GM18526 (cell line): Measurements from ENCODE around the gene TJP3.

Source experiments
- POLR2A ChIP-seq: IDR thresholded peaks from 3 replicates; pipeline ENCODE4 v1.6.1; 2011; ENCODE audit not compliant: insufficient read length; ENCODE audit errors: extremely low read depth

TJP3 gene

DNA sequence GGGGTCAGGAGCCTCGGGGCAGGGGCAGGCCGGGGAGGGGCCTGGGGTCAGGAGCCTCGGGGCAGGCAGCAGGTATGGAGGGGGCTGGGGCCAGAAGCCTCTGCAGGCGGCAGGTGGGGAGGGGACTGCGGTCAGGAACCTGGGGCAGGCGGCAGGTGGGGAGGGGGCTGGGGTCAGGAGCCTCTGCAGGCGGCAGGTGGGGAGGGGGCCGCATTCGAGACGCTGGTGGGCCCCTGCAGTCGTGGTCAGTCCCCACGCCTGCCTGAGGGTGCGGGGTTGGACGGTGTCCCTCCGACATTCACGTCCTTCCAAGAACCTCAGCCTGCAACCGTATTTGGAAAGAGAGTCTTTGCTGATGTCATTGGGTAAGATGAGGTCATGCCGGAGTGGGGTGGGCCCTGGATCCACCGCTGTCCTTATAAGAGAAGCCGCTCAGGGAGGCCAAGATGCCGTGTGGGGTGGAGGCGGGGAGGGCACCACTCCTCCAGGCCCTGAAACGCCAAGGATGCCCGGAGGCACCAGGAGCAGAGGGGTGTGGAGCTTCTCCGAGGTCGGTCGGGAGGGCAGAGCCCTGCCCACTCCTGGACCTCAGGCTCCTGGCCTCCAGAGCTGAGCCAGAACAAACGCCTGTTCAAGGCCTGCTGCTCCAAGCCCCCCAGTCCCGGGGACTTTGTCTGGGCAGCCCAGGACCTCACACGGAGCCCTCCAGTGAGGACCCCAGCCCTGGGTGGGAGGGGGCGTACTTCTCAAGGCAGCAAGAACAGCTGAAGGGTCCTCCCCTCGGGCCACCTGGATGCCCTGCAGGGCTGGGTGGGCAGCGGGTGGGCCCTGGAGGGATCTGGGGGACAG, 38.0 kb upstream of the TJP3 start:
- no peak for TF ChIP-seq POLR2A

- TF ChIP-seq POLR2A = no peak
Measured at GRCh38 chr19:3670796-3671679, 37.1 kb upstream of the TJP3 start.

- TF ChIP-seq POLR2A = no peak
Measured at GRCh38 chr19:3671680-3672574, 36.3 kb upstream of the TJP3 start.

- no peak for TF ChIP-seq POLR2A
Measured at GRCh38 chr19:3672575-3672948, 35.6 kb upstream of the TJP3 start.

- no peak for TF ChIP-seq POLR2A
Measured at GRCh38 chr19:3672993-3673392, 35.2 kb upstream of the TJP3 start.

GRCh38 chr19:3673506-3674439, 34.4 kb upstream of the TJP3 start:
- no peak for TF ChIP-seq POLR2A

DNA sequence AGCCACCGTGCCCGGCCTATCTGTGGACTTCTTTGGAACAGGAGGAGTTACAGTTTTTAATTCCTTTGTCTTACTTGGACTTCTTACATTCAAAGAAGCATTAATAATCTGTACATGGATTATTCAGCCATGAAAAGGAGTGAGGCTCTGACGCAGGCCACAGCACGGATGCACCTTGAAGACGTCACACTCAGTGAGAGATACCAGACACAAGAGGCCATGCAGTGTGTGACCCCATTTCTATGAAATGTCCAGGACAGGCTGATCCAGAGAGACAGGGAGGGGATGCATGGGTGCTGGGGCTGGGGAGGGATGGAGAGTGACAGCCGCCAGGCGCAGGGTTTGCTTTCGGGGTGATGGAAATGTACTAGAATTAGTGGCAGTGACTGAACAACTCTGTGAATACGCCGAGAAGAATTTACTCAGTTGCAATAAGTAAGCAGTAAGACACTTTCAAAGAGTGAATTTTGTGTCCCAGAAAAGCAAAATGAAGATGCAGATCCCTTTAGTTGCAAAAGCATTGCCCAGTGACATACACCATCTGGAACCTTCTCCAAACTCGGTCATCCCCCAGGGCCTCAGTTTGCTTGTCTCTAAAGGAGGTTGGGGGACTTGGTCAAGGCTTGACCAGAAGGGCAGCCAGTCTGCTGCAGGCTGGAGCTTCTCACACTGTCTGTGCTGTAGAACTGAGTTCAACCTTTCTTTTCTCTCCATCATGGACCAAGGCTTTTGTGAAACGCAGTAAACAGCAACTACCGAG, 33.2 kb upstream of the TJP3 start:
- TF ChIP-seq POLR2A = no peak

DNA sequence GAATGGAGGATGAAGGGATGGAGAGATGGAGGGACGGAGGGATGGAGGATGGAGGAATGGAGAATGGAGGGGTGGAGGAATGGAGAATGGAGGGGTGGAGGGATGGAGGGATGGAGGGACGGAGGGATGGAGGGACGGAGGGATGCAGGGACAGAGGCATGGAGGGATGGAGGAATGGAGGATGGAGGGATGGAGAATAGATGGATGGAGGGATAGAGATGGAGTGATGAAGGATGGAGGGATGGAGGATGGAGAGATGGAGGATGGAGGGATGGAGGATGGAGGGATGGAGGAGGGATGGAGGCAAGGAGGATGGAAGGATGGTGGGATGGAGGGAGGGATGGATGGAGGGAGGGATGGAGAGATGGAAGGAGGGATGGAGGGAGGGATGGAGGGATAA, 30.0 kb upstream of the TJP3 start:
- TF ChIP-seq POLR2A = no peak

GRCh38 chr19:3679138-3679537, 29.0 kb upstream of the TJP3 start:
- no peak for TF ChIP-seq POLR2A

GRCh38 chr19:3679581-3679980, 28.6 kb upstream of the TJP3 start:
- TF ChIP-seq POLR2A = no peak

- no peak for TF ChIP-seq POLR2A
Measured at GRCh38 chr19:3680939-3681338, 27.2 kb upstream of the TJP3 start.

- TF ChIP-seq POLR2A = no peak
Measured at GRCh38 chr19:3682286-3682685, 25.9 kb upstream of the TJP3 start.

- TF ChIP-seq POLR2A = no peak
Measured at GRCh38 chr19:3682741-3683404, 25.3 kb upstream of the TJP3 start.
